WTC11 (cell line): ENCODE data around the gene POLE2. TPM values are rescaled to one million over a fixed set of nuclear protein-coding genes. Genes with fewer than 3 reads are reported as not detected.

Experiments
- ATAC-seq: fragments of 200-7000 bp; cut with Tn5 transposase; 2 replicates; pipeline ENCODE4 v1.10.0; 2021; ENCODE audit warnings: mild to moderate bottlenecking, moderate library complexity
- CTCF ChIA-PET: fragments of 300-600 bp; sonication (Branson Sonifier 250); formaldehyde crosslinking; loops from one replicate; lab custom pipeline; 2021; ENCODE audit warnings: antibody characterized with exemption; lab: Charles Lee
- POLR2A ChIA-PET: fragments of 350-600 bp; sonication (Branson Sonifier 250); formaldehyde crosslinking; loops from one replicate; lab custom pipeline; 2021; ENCODE audit warnings: antibody characterized with exemption; lab: Charles Lee
- DNase-seq: peaks from one replicate; pipeline ENCODE4 v3.0.0; 2021; ENCODE audit warnings: low spot score
- H3K27ac Mint-ChIP-seq: 2 replicates; pipeline ENCODE4 v1.8.0; 2021; ENCODE audit warnings: mixed read lengths
- H3K27me3 Mint-ChIP-seq: 2 replicates; pipeline ENCODE4 v1.8.0; 2021; ENCODE audit warnings: low read depth, mild to moderate bottlenecking, moderate library complexity, mixed read lengths
- H3K36me3 Mint-ChIP-seq: 2 replicates; pipeline ENCODE4 v1.8.0; 2021; ENCODE audit warnings: mixed read lengths
- H3K4me1 Mint-ChIP-seq: 2 replicates; pipeline ENCODE4 v1.8.0; 2022; ENCODE audit warnings: mixed read lengths
- H3K4me3 Mint-ChIP-seq: 2 replicates; pipeline ENCODE4 v1.8.0; 2021; ENCODE audit warnings: mild to moderate bottlenecking, moderate library complexity, mixed read lengths
- H3K9me3 Mint-ChIP-seq: 2 replicates; pipeline ENCODE4 v1.8.0; 2021; ENCODE audit warnings: mixed read lengths
- CDX4 ChIP-seq: fragments of 250-450 bp; sonication (Bioruptor Pico); IDR thresholded peaks from 2 replicates; pipeline ENCODE4 v1.9.0; 2021; ENCODE audit warnings: moderate library complexity, mild to moderate bottlenecking, inconsistent platforms, borderline replicate concordance
- CREB1 ChIP-seq: sonication (generic); formaldehyde crosslinking; IDR thresholded peaks from 2 replicates; pipeline ENCODE4 v1.8.0; 2023; ENCODE audit warnings: mild to moderate bottlenecking, missing genetic modification reagents
- ETV6 ChIP-seq: sonication (generic); formaldehyde crosslinking; IDR thresholded peaks from 2 replicates; pipeline ENCODE4 v1.8.1; 2022; ENCODE audit warnings: mild to moderate bottlenecking, missing genetic modification reagents
- FOXK1 ChIP-seq: sonication (generic); formaldehyde crosslinking; IDR thresholded peaks from 2 replicates; pipeline ENCODE4 v1.8.0; 2022; ENCODE audit warnings: mild to moderate bottlenecking, moderate library complexity, missing genetic modification reagents
- FOXP4 ChIP-seq: sonication (generic); formaldehyde crosslinking; IDR thresholded peaks from 2 replicates; pipeline ENCODE4 v1.8.0; 2022; ENCODE audit warnings: mild to moderate bottlenecking, missing genetic modification reagents
- GABPB1 ChIP-seq: sonication (generic); formaldehyde crosslinking; IDR thresholded peaks from 2 replicates; pipeline ENCODE4 v1.8.1; 2023; ENCODE audit warnings: mild to moderate bottlenecking, missing genetic modification reagents
- HMGA2 ChIP-seq: fragments of 250-450 bp; sonication (Bioruptor Pico); IDR thresholded peaks from 2 replicates; pipeline ENCODE4 v1.4.0; 2021; ENCODE audit warnings: mild to moderate bottlenecking, moderate library complexity
- MAX ChIP-seq: sonication (generic); formaldehyde crosslinking; IDR thresholded peaks from 2 replicates; pipeline ENCODE4 v1.8.0; 2022; ENCODE audit warnings: mild to moderate bottlenecking, missing genetic modification reagents
- MLX ChIP-seq: sonication (generic); formaldehyde crosslinking; IDR thresholded peaks from 2 replicates; pipeline ENCODE4 v1.8.1; 2023; ENCODE audit warnings: mild to moderate bottlenecking, missing genetic modification reagents, moderate library complexity
- NFE2L1 ChIP-seq: sonication (generic); formaldehyde crosslinking; IDR thresholded peaks from 2 replicates; pipeline ENCODE4 v1.8.1; 2023; ENCODE audit warnings: missing genetic modification reagents
- NFYB ChIP-seq: sonication (generic); formaldehyde crosslinking; conservative IDR thresholded peaks from 2 replicates; pipeline ENCODE4 v1.8.0; 2022; ENCODE audit warnings: low read depth, missing genetic modification reagents
- NR2C2 ChIP-seq: sonication (generic); formaldehyde crosslinking; IDR thresholded peaks from 2 replicates; pipeline ENCODE4 v1.8.0; 2022; ENCODE audit warnings: mild to moderate bottlenecking, missing genetic modification reagents
- OVOL2 ChIP-seq: fragments of 250-450 bp; sonication (Bioruptor Pico); IDR thresholded peaks from 2 replicates; pipeline ENCODE4 v1.9.0; 2021; ENCODE audit warnings: mild to moderate bottlenecking, borderline replicate concordance
- PREB ChIP-seq: sonication (generic); formaldehyde crosslinking; IDR thresholded peaks from 2 replicates; pipeline ENCODE4 v1.8.1; 2022; ENCODE audit warnings: mild to moderate bottlenecking, missing genetic modification reagents, moderate library complexity, borderline replicate concordance
- RELA ChIP-seq: sonication (generic); formaldehyde crosslinking; IDR thresholded peaks from 2 replicates; pipeline ENCODE4 v1.8.1; 2022; ENCODE audit warnings: missing genetic modification reagents, mild to moderate bottlenecking, borderline replicate concordance
- SMAD4 ChIP-seq: sonication (generic); formaldehyde crosslinking; IDR thresholded peaks from 2 replicates; pipeline ENCODE4 v1.8.0; 2022; ENCODE audit warnings: mild to moderate bottlenecking, missing genetic modification reagents
- SP1 ChIP-seq: sonication (generic); formaldehyde crosslinking; conservative IDR thresholded peaks from 2 replicates; pipeline ENCODE4 v1.8.1; 2022; ENCODE audit warnings: missing genetic modification reagents
- USF2 ChIP-seq: sonication (generic); formaldehyde crosslinking; IDR thresholded peaks from 2 replicates; pipeline ENCODE4 v1.8.1; 2023; ENCODE audit warnings: mild to moderate bottlenecking, missing genetic modification reagents, moderate library complexity
- ZBTB21 ChIP-seq: sonication (generic); formaldehyde crosslinking; IDR thresholded peaks from 2 replicates; pipeline ENCODE4 v1.8.1; 2023; ENCODE audit warnings: mild to moderate bottlenecking, missing genetic modification reagents, borderline replicate concordance
- ZNF121 ChIP-seq: sonication (generic); formaldehyde crosslinking; IDR thresholded peaks from 2 replicates; pipeline ENCODE4 v1.8.0; 2023; ENCODE audit warnings: missing genetic modification reagents
- ZNF232 ChIP-seq: sonication (generic); formaldehyde crosslinking; IDR thresholded peaks from 2 replicates; pipeline ENCODE4 v1.8.0; 2022; ENCODE audit warnings: mild to moderate bottlenecking, missing genetic modification reagents
- ZNF396 ChIP-seq: fragments of 250-450 bp; sonication (Bioruptor Pico); IDR thresholded peaks from 2 replicates; pipeline ENCODE4 v1.8.0; 2021; ENCODE audit warnings: mild to moderate bottlenecking, moderate library complexity, borderline replicate concordance
- ZNF423 ChIP-seq: fragments of 250-450 bp; sonication (Bioruptor Pico); IDR thresholded peaks from 2 replicates; pipeline ENCODE4 v2.1.2; 2022; ENCODE audit warnings: mild to moderate bottlenecking, moderate library complexity
- ZNF671 ChIP-seq: fragments of 250-450 bp; sonication (Bioruptor Pico); IDR thresholded peaks from 2 replicates; pipeline ENCODE4 v1.8.0; 2021; ENCODE audit warnings: mild to moderate bottlenecking
- total RNA-seq: library from RNA; stranded (reverse); gene quantifications from 3 replicates; pipeline ENCODE4 v1.2.3, GENCODE V29; 2021
- TF ChIP-seq, protein P1 (sequence below): sonication (generic); formaldehyde crosslinking; IDR thresholded peaks from 2 replicates; pipeline ENCODE4 v1.8.0; 2023; ENCODE audit warnings: missing genetic modification reagents
- TF ChIP-seq, protein P2 (sequence below): sonication (generic); formaldehyde crosslinking; IDR thresholded peaks from 2 replicates; pipeline ENCODE4 v1.8.1; 2023; ENCODE audit warnings: mild to moderate bottlenecking, moderate library complexity, missing genetic modification reagents

The POLE2 gene
- total RNA-seq, 1 experiment from 2014 or later, result 24.6 TPM

DNA sequence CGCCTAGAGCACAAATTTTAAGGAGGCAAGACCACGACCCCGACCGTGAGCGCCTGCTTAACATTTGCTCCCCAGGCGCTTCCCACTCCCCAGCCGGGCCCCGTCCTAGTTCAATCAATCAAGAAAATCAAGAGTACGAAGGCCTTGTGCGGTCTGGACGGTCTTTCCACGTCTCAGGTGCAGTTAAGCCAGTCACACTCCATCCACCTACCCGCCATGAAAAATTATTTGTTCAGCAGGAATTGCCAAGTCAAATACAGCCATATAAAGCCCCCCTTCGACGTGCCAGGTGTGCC is 89.9 kb downstream of the POLE2 start:
- TF ChIP-seq OVOL2 (CRISPR knock-in tag) (no peak), RELA (CRISPR knock-in tag) (no peak), GABPB1 (CRISPR knock-in tag) (no peak), ZNF232 (CRISPR knock-in tag) (no peak), ZNF671 (CRISPR knock-in tag) (no peak), ZNF423 (CRISPR knock-in tag) (no peak), ETV6 (CRISPR knock-in tag) (no peak), SP1 (CRISPR knock-in tag) (no peak), MAX (CRISPR knock-in tag) (no peak), ZNF396 (CRISPR knock-in tag) (no peak), SMAD4 (CRISPR knock-in tag) (no peak), PREB (no peak)
- TF ChIP-seq, protein P1, sequence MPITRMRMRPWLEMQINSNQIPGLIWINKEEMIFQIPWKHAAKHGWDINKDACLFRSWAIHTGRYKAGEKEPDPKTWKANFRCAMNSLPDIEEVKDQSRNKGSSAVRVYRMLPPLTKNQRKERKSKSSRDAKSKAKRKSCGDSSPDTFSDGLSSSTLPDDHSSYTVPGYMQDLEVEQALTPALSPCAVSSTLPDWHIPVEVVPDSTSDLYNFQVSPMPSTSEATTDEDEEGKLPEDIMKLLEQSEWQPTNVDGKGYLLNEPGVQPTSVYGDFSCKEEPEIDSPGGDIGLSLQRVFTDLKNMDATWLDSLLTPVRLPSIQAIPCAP (CRISPR knock-in tag), result no peak
- ChIA-PET CTCF (interaction anchor here (5.5 kb wide), 1 partner anchor 11 kb away, joined by 43 read pairs; the partner anchor contains the start of gene RPS29), POLR2A (interaction anchor here (0.6 to 4.1 kb wide), 5 partner anchors 13 to 216 kb away, joined by 3 to 26 read pairs (median 7); partner anchors contain the start of genes DNAAF2, MGAT2, RPL36AL and RPS29)
- Mint-ChIP-seq H3K4me3 (peak overlapping the region; percentile 84), H3K4me1 (peaks cover 10% of the 10 kb centered on the region), H3K36me3 (0 out of 2 replicates have a peak, but pooled peaks cover 3% of the 10 kb centered on the region), H3K9me3 (no peaks in the 10 kb centered on the region), H3K27me3 (peaks cover 6% of the 10 kb centered on the region), H3K27ac (peak overlapping the region; percentile 94)
- ATAC-seq (peak; percentile 2; the same call in 1 of the 2 replicates), DNase-seq (no peak)

DNA sequence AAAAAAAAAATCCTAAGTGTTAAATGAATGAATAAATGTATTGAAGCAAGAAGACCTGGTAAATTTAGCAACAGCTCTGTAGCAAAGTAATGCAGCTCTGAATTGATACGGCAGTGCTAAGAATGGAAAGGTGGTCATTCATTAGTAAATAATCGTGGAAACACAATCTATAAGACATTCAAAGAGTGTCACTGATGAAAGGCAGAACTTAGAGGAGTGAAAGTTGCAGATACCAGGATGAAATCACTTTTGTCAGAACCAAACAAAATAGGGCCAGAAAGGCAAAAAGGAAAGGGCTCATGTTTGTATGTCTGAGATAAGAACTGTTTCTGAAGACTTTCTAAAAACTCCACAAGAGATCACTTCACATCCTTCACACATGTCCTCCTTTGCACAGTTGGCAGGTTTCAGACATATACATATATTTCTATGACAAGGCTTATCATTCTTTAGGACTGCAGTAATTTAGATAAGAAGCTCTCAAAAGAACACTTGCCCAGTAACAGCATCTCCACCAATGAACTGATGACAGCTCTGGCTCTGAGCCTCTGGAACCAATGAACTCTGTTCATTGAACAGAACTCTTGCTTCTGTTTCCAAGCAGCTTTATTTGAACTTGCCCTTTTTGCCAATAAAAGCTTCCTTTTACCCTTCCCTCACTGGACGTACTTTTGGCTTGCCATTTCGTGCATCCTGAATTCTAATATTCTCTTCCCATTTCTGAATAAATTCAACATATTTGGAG is 93.5 kb downstream of the POLE2 start:
- H3K27ac Mint-ChIP-seq, result no peak overlapping the region
- H3K9me3 Mint-ChIP-seq, result no peaks in the 10 kb centered on the region
- DNase-seq, result no peak
- peaks cover 3% of the 10 kb centered on the region; the same call in 1 of the 2 replicates for H3K4me1 Mint-ChIP-seq
- POLR2A ChIA-PET, result interaction anchor here (1.0 to 1.1 kb wide), 2 partner anchors 8 to 26 kb away, joined by 4 to 5 read pairs; partner anchors contain the start of genes MGAT2 and RPL36AL
- no peaks in the 10 kb centered on the region for H3K36me3 Mint-ChIP-seq
- no peak overlapping the region for H3K4me3 Mint-ChIP-seq
- CTCF ChIA-PET, result interaction anchor here (5.5 kb wide), 1 partner anchor 8 kb away, joined by 43 read pairs; the partner anchor contains the start of gene RPS29
- peaks cover 6% of the 10 kb centered on the region for H3K27me3 Mint-ChIP-seq
- ATAC-seq, result no peak
- TF ChIP-seq FOXK1, result no peak
- TF ChIP-seq CDX4 (CRISPR knock-in tag), result no peak
- TF ChIP-seq ZBTB21 (CRISPR knock-in tag), result no peak
- TF ChIP-seq NR2C2 (CRISPR knock-in tag), result no peak
- TF ChIP-seq ZNF671 (CRISPR knock-in tag), result no peak
- TF ChIP-seq CREB1 (CRISPR knock-in tag), result no peak
- TF ChIP-seq NFYB, result no peak
- TF ChIP-seq ZNF121 (CRISPR knock-in tag), result no peak
- TF ChIP-seq HMGA2 (CRISPR knock-in tag), result no peak
- no peak for TF ChIP-seq RELA (CRISPR knock-in tag)
- TF ChIP-seq MLX (CRISPR knock-in tag), result no peak
- TF ChIP-seq ETV6 (CRISPR knock-in tag), result no peak
- TF ChIP-seq FOXP4 (CRISPR knock-in tag), result no peak
- TF ChIP-seq GABPB1 (CRISPR knock-in tag), result no peak
- TF ChIP-seq, protein P2, sequence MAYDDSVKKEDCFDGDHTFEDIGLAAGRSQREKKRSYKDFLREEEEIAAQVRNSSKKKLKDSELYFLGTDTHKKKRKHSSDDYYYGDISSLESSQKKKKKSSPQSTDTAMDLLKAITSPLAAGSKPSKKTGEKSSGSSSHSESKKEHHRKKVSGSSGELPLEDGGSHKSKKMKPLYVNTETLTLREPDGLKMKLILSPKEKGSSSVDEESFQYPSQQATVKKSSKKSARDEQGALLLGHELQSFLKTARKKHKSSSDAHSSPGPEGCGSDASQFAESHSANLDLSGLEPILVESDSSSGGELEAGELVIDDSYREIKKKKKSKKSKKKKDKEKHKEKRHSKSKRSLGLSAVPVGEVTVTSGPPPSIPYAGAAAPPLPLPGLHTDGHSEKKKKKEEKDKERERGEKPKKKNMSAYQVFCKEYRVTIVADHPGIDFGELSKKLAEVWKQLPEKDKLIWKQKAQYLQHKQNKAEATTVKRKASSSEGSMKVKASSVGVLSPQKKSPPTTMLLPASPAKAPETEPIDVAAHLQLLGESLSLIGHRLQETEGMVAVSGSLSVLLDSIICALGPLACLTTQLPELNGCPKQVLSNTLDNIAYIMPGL (CRISPR knock-in tag), result no peak
- no peak for TF ChIP-seq USF2 (CRISPR knock-in tag)
- TF ChIP-seq NFE2L1 (CRISPR knock-in tag), result no peak
